Stimulated activated naive CD4-positive, alpha-beta T cell treated with Interleukin-2 at 50 U/mL for 16 hours (primary cell): ENCODE data around the gene FAM174C.

Source experiments
- DNase-seq: peaks from one replicate; lab custom pipeline; 2025; lab: John Stamatoyannopoulos, UW

FAM174C gene

DNA sequence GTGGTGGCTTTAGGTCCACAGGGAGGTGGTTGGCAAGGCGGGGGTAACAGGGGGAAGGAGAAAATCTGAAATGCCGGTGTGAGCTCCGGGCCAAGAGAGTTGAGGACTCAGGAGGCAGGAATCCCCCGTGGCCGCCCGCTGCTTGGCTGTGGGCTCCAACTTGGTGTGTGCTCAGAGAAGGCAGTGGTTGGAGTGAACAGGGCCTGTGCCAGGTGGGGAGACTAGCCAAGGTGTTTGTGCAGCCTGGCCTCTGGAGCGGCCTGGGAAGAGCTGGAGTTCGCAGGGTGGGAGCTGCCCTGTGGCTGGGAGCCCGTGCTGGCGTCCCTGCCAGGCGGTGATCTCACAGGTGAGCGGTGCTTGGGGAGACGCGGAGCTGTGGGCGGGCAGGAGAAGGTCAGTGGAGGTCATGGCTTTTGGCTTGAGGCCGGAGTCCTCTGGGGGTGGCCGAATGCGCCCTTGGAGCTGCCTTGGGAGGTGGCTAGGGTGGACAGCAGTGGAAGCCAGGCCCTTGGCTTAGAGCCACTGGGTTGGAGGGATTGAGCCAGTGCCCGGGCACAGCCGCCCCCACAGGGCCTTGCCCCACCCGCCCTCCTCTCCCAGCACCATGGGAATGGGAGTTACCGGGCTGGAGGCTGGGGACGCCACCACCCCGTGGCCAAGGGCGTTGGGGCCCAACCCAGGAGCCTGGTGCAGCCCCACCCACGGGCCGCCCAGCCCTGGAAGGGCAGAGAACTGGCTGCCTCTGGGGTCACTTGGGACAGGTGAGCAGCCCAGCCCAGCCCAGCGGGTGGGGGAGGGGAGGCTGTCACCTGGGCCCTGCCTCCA, 13.3 kb upstream of the FAM174C start:
- peak; percentile 19 for DNase-seq

DNA sequence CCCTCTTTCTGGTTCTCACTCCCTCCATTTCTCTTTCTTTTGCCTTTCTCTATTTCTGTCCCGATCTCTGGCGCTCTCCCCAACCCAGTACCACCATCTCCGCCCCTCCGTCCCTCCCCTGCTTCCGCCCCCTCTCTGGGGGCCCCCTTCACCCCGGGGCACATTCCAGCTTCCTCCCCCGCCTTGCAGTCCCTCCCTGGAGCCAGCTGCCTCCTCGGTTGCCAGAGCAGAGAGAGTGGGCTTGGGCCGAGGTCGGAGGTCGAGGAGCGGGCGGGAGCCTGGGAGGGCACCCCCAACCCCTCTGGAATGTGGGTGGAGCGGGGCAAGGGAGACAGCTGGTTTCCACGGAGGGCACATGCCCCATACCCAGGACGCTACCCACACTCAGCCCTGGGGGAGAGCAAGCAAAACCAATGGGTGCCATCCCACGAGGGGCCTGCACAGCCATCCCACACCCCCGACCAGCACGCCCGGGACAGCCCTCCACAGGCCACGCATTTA, 12.7 kb upstream of the FAM174C start:
- no peak for DNase-seq

DNA sequence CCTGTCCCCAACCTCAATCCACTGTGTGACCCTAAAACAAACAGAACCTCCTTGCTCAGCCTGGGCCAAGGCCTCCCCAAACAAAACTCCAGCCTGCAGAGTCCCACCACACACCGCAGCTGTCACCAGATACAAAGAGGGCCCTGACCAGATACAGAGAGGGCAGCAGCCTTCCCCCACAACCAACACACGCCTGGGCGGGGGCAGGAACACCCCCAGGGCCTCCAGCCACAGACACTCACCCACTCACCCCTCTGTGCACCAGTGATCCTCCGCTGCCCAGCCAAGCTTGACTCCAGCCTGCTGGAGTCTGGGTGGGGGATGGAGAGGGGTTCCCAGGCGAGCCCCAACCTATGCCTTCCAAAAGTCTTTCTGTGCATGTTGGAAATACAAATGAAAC, 12.1 kb upstream of the FAM174C start:
- no peak for DNase-seq

DNA sequence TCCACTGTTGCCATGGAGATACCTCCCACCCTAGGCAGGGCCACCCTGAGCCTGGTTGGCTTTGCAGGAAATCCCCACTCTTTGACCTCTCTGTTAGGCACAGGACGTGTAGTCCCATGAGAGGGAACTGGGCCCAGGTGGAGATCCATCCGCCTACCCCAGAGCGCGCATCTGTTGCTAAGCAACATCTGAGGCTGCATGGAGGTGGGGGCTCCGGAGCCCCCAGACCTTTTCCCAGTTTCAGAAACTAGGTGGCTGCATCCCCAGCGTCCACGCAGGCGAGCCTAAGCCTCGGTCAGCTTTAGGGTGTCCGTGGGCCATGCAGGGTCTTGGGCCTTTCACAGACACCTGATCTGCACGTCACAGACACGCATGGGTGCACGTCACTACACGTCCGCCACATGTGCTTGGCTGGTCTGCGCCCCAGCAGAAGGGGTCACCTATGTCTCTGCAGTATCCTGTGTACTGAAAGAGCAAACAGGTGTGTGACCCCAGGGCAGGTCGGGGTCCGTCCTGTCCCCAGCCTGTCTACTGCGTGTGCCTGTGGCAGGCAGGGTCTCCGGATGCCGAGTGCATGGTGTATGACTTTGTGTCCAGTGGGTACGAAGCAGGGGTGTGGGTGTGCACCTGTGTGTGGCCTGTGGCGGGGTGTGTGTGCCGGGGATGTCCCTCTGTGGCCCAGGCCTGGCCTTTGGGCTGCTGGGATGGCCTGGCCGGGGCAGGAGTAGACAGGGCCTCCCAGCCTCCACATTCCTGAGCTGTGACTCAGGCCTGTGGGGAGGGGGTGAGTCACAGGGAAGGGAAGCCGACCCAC, 10.3 kb upstream of the FAM174C start:
- DNase-seq = no peak

DNA sequence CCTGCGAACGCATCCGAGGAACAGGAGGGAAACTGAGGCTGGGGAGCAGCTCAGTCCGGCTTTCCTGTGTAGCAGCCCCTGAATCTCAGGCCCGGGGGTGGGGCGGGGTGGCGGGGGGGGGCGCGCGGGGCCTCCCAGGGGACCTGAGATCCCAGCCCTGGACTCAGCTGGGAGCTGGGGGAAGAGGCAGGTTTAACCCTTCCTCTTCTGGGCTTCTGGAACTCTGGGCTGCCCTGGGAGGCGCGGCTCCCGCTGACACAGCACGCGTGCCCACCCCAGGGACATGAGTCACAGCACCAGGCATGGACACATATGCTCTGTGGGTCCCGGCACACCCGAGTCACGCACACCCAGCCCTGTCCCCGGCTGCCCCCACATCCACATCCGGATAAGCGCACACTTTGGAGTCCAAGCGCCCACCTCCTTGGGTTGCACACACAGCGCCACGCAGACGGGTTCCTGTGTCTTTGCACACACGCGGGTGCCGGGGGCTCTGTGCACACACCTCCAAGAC, 9.7 kb upstream of the FAM174C start:
- peak; percentile 33 for DNase-seq

DNA sequence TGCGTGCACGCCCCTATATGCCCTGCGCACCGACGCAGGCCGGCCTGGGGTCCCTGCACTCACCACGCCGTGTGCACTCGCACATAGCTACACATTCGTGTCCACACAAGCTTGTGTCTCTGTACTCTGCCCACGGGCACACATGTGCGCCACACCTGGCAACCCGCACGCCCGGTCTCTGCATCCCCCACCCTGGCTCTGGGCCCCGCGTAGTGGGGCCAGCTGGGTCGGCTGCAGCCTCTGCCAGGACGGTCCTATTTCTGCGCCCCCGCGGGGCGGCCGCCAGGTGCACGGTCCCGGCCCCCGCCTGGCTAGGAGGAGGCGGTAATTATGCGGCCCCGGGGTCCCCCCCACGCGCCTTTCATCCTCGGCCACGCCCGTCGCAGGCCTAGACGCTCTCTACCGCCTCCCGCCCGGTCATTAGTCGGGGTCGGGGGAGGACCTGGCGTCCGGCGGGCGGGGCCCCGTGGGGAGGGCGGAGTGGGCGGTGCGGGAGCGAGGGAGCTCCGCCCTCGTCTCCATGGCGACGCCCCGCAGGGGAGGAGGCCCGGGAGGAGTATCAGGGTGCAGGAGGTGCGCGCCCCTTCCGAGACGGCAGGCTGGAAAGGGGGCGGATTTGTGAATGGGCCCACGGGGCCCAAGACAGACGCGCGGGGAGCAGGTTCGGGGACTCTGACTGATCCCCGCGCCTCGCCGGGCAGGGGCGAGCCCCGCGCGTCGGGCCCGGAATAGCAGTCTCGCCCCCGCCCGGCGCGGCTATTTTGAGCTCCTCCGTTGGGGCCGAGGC, 9.0 kb upstream of the FAM174C start:
- DNase-seq = peak; percentile 74

DNA sequence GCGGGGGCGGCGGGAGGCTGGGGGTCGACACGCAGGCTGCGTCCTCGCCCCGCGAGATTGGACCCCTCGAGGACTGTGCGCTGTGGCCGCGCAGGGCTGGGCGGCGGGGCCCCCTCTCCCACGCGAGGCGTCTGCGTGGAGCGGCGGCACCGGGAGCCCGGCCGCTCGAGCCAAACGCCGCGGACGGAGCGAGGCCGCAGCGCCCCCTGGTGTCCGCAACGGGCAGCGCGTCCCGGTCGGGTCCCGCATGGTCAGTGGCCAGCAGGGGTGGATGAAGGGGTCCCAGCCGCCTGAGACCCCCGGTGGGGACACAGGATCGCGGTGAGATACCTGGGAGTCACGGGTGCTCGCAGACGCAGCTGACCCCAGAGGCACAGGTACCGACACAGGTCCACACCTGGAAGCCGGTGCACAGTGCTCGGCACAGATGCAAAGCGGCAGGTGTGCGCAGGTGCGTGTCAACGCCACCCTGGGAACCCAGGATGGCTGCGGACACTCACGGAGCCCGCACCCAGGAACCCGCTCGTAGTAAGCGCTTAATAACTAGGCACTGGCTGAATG, 8.3 kb upstream of the FAM174C start:
- peak; percentile 54 for DNase-seq

DNA sequence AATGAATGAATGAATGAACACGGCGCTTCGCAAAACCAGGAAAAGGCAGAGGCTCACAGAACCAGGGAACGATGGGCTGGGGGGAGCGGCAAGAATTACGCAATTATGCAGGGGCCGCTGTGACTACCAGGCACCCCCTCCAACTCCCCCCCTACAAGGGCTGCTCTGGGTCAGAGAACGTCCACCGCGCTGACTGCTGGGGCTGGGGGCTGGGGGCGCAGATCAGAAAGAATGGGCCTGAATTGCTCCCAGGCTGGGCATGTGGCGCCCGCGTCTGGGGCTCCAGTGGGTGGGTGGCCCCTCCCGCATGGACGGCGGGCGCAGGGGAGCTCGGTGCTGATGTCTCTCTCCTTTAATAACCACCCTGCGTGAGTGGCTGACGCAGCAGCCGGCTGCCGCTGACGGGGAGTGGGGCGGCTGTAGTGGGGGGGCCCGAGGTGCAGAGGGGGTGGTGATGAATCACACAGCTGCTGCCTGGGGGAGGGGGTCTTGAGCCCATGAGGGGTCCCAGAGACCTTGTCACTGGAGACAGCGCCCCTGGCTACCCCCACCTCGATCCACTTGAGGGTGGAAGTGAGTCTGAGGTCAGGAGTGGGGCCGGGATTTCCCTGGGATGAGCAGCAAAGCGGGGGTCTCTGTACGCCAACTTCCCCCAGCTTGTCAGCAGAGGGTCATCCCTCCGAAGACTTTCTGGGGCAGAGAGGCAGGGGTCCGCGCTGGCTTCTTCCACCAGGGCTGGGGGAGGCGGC, 7.7 kb upstream of the FAM174C start:
- no peak for DNase-seq

DNA sequence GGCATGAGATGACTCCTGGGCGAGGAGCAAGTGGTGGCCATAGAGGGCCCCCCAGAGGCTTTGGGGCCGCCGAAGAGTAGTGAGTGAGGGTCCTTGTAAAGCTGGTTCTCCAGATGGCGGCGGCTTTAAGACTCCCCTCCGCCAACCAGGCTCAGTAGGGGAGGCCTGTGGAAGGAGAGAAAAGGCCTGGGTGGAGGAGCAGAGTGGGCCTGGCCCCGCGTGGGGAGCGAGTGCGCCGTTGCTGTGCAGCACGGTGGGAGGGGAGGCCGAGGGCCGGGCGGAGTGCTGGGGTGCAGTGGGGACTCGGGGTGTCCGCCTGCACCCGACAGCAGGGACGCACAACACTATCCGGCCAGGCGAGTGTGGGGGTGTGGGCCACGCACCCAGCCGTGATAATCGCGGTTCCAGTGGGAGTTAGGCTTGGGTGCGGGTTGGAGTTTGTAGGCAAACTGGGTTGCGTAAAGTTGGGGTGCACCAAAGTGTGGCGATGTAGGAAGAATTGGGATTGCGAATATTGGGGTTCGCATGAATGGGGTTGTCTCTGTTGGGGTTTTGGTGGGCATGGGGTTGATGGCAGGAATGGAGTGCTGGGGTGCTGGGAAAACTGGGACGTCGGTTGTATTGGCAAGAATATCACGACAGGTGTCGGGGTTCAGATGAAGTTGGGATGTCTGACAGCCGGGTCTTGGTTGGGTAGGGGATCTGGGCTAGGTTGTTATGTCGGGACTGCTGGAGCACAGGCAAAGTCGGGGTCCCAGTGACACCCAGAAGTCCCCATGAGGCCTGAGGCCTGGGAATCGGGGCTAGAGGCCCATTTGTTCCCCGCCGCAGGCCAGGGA, 6.9 kb upstream of the FAM174C start:
- no peak for DNase-seq

DNA sequence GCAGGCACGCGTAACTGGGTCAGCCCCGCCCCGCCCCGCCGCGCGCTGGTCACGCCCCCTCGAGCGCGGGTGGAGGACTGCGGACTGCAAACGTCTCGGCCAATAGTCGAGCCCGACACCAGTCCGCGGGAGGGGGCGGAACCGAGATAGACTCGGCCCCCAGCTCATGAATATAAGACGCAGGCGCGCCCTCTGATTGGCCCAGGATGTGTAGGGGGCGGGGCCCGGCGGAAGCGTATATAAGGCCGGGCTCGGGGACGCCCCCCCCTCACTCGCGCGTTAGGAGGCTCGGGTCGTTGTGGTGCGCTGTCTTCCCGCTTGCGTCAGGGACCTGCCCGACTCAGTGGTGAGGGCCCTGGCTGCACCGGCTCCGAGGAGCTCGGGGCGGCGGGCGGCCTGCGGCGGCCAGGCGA, 6.3 kb upstream of the FAM174C start, which contains the start of gene CIRBP:
Gene CIRBP (plus strand): TSS at position 268 of the 413 bp plus-strand sequence. CDS start 1,602 bp downstream, outside the sequence.
- peak; percentile 99 for DNase-seq

DNA sequence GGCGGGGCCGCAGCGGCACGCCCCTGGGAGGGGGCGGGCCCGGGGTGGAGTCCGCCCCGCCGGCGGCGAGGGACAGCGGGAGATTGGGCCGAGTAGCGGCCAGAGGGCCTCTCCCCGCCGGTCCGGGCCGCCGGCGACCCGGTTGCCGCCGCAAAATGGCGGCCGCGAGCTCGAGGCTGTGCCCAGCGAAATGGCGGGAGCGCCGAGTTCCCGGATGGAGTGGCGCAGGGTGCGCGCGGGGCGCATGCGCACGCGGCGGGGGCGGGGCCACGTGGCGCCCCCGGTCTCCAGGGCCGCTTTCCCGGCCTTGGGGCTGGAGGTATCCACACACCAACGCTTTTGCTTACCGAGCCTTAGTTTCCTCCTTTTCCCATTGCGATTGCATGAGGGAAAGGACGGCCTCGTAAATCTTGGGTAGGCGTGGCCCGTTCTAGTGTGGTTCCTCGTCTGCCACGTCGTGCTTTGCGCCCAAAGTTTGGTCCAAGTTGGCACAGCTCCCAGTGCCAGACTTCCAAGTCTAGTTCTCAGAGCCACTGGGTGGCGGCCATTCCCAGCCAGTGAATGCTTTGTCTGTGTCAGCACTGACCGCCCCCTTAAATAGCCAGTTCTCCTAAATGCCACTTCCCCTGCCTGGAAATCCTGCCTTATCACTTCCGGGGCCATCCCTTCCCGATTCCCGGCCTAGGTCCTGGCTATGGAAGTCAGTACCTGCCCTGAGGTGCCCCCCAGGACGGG, 5.7 kb upstream of the FAM174C start:
- DNase-seq = peak; percentile 75

DNA sequence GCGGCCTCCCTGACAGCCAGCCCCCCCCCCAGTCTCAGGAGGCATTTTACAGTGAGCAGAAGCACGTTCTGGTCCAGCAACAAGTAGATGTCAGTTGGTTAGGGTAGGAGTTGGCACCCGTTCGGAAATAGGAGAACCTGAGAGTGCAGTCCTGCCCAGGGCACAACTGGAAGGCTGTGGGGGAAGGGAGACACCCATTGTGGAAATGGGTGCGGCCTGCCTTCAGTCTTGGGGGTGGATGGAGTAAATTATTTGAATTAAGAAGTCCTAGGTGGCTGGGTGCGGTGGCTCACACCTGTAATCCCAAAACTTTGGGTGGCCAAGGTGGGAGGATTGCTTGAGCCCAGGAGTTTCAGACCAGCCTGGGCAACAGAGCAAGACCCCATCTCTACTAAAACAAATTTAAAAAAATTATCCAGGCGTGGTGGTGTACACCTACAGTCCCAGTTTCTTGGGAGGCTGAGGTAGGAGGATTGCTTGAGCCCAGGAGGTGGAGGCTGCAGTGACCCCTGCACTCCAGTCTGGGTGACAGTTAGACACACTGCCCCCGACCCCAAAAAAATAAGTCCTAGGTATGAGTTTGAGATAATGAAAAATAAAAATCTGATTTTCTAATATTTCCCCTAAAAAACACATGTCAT, 5.0 kb upstream of the FAM174C start:
- DNase-seq = no peak

DNA sequence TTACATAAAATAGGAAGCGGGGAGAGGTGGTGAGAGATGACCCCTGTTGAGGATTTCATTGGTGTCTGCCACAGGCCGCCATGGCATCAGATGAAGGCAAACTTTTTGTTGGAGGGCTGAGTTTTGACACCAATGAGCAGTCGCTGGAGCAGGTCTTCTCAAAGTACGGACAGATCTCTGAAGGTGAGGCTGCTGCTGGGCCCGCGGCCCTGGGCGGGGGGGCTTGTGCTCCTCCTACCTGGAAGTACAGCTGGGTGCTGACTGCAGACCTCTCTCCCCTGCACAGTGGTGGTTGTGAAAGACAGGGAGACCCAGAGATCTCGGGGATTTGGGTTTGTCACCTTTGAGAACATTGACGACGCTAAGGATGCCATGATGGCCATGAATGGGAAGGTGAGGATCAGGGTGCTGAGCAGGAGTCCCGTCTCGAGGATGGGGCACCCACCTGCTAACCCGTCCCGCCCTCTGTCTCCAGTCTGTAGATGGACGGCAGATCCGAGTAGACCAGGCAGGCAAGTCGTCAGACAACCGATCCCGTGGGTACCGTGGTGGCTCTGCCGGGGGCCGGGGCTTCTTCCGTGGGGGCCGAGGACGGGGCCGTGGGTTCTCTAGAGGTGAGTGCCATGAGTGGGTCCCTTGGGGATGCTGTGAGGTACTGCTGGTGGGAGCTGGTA, 4.3 kb upstream of the FAM174C start:
- DNase-seq = no peak

DNA sequence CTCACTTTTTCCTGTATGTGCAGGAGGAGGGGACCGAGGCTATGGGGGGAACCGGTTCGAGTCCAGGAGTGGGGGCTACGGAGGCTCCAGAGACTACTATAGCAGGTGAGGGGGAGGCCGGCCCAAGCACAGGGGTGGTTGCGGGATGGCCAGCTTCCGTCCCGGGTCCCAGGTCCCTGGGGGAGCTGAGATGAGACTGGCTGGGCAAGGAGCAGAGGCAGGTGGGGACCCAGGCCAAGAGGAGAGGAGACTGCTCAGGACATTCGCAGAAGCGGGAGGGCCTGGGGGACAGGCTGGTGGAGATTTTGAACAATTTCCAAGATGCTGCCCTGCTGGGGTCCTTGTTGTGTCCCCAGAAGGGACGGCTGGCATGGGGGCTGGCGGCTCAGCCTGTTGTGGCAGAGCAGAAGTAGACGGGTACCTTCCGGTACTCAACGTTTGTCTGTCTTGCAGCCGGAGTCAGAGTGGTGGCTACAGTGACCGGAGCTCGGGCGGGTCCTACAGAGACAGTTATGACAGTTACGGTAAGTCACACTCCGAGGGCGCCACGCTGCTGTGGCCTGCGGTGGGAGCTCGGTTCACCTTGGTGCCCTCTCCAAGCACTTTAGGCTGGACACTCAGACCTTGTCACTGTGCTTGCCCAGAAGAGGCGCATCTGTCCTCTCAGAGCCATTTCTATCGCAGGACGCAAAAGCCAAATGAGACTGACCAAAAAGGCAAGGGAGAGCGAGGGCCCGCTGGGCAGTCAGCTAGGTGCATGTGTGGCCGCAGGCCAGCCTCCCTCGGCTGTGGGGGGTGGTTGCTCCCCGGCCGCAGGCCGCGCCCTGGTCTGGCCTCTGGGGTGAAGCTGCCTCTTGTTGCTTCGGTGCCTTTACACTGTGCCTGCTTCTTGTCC, 3.6 kb upstream of the FAM174C start:
- DNase-seq = no peak

DNA sequence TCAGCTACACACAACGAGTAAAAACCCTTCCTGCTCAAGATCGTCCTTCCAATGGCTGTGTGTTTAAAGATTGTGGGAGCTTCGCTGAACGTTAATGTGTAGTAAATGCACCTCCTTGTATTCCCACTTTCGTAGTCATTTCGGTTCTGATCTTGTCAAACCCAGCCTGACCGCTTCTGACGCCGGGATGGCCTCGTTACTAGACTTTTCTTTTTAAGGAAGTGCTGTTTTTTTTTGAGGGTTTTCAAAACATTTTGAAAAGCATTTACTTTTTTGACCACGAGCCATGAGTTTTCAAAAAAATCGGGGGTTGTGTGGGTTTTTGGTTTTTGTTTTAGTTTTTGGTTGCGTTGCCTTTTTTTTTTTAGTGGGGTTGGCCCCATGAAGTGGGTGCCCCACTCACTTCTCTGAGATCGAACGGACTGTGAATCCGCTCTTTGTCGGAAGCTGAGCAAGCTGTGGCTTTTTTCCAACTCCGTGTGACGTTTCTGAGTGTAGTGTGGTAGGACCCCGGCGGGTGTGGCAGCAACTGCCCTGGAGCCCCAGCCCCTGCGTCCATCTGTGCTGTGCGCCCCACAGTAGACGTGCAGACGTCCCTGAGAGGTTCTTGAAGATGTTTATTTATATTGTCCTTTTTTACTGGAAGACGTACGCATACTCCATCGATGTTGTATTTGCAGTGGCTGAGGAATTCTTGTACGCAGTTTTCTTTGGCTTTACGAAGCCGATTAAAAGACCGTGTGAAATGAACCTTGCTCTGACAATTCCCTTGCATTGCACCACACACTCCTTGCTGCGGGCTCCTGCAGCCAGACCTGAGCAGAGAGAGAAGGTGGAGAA, 2.7 kb upstream of the FAM174C start:
- no peak for DNase-seq
